CD4-positive, alpha-beta T cell (primary cell): ENCODE measurements around the gene NKAIN2. TPM values are rescaled to one million over a fixed set of nuclear protein-coding genes. Genes with fewer than 3 reads are reported as not detected.

Experiments
- ATAC-seq: fragments of 200-7000 bp; cut with Tn5 transposase; one replicate; pipeline ENCODE4 v1.10.0; 2022; ENCODE audit warnings: mild to moderate bottlenecking; ENCODE audit not compliant: poor library complexity
- CTCF ChIA-PET: fragments of 350-600 bp; sonication (Branson Sonifier 250); formaldehyde crosslinking; loops from one replicate; lab custom pipeline; 2021; ENCODE audit warnings: antibody characterized with exemption, inconsistent platforms; lab: Charles Lee
- POLR2A ChIA-PET: fragments of 350-600 bp; sonication (Branson Sonifier 250); formaldehyde crosslinking; loops from one replicate; lab custom pipeline; 2021; ENCODE audit warnings: antibody characterized with exemption, inconsistent platforms; lab: Charles Lee
- DNase-seq, 14 experiments: peaks; one replicate each; pipeline ENCODE4 v3.0.0-alpha.2; 2013 to 2020; ENCODE audit warnings: mixed read lengths in 2 of 14
- H3K27ac ChIP-seq, 2 donors: one replicate each; pipeline versions ENCODE4 v1.5.1 to v1.7.0; 2013; ENCODE audit warnings: low read length in 2 of 2, low read depth in 1 of 2, mild to moderate bottlenecking in 1 of 2
- H3K27me3 ChIP-seq, 2 experiments: 1 replicate in 1 of 2; 2 replicates in 1 of 2; pipeline versions ENCODE4 v1.6.1 to v1.7.0; 2013; ENCODE audit warnings: low read length in 2 of 2, control low read depth in 1 of 2, mild to moderate bottlenecking in 1 of 2, moderate library complexity in 1 of 2; ENCODE audit not compliant: insufficient read depth in 2 of 2, control insufficient read depth in 1 of 2
- H3K36me3 ChIP-seq: one replicate; pipeline ENCODE4 v1.6.1; 2013; ENCODE audit warnings: low read length, control low read depth; ENCODE audit not compliant: insufficient read depth
- H3K4me1 ChIP-seq: one replicate; pipeline ENCODE4 v1.6.1; 2013; ENCODE audit warnings: low read length, control low read depth; ENCODE audit not compliant: insufficient read depth
- H3K4me3 ChIP-seq: one replicate; pipeline ENCODE4 v1.5.1; 2013; ENCODE audit warnings: mild to moderate bottlenecking, low read length, moderate library complexity
- H3K9me3 ChIP-seq, 2 experiments: 1 replicate in 1 of 2; 2 replicates in 1 of 2; pipeline versions ENCODE4 v1.6.1 to v1.7.0; 2013; ENCODE audit warnings: low read length in 2 of 2, mild to moderate bottlenecking in 2 of 2, control low read depth in 1 of 2, moderate library complexity in 1 of 2; ENCODE audit not compliant: control insufficient read depth in 1 of 2, insufficient read depth in 1 of 2
- H3K27ac Mint-ChIP-seq: one replicate; pipeline ENCODE4 v1.8.0; 2020; ENCODE audit warnings: mixed read lengths
- H3K27me3 Mint-ChIP-seq: one replicate; pipeline ENCODE4 v1.8.0; 2021; ENCODE audit warnings: mixed read lengths
- H3K36me3 Mint-ChIP-seq: one replicate; pipeline ENCODE4 v1.8.0; 2021; ENCODE audit warnings: low read depth, mixed read lengths
- H3K4me1 Mint-ChIP-seq: one replicate; pipeline ENCODE4 v1.8.0; 2021; ENCODE audit warnings: low read depth, mixed read lengths
- H3K4me3 Mint-ChIP-seq: one replicate; pipeline ENCODE4 v1.8.0; 2020; ENCODE audit warnings: mild to moderate bottlenecking, mixed read lengths
- H3K9me3 Mint-ChIP-seq: one replicate; pipeline ENCODE4 v1.8.0; 2020; ENCODE audit warnings: mixed read lengths
- intact Hi-C, 2 experiments: fragments of 100-400 bp; cut with DNase I in 1 of 2; cut with micrococcal nuclease in 1 of 2; formaldehyde crosslinking; loops; one replicate each; pipeline versions ENCODE4 v1.15.1 to v1.9.0; 2023 to 2025; cut with DNase I, micrococcal nuclease
- total RNA-seq, 174 experiments: library from RNA in 2 of 174; stranded (reverse) in 2 of 174; gene quantifications; one replicate each; pipeline ENCODE4 v1.2.3 and lab custom pipeline; 2021 to 2026
- TF ChIP-seq, protein P1 (sequence below): fragments of 200-600 bp; IDR thresholded peaks from one replicate; pipeline ENCODE4 v1.8.0; 2022; ENCODE audit warnings: antibody characterized with exemption, mild to moderate bottlenecking

The NKAIN2 gene
- total RNA-seq, 2 experiments from 2014 or later = not detected

DNA sequence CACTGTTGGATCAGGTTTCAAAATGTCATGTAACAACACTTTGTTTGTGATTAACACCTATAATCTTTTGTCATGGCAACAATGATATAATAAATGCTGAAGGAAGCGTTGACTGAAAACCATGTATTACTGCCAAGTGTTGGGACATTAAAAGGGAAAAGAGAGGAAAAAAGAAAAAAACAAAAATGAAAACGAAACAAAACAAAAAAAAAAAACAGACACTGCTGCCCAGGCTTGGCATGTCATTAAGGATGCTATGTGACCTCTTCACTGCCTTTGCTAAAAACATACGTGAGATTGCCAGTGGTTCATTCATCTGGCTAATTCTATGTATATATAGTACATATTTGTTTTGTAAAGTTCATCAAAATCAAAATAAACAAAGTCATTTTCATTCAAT, 641.9 kb downstream of the NKAIN2 start:
- Mint-ChIP-seq H3K9me3 (no peaks in the 10 kb centered on the region), H3K27me3 (no peaks in the 10 kb centered on the region), H3K4me3 (no peak overlapping the region), H3K4me1 (no peaks in the 10 kb centered on the region), H3K36me3 (no peaks in the 10 kb centered on the region), H3K27ac (no peak overlapping the region)
- POLR2A ChIA-PET = no interaction called here
- DNase-seq (no peak), ATAC-seq (no peak)
- H3K36me3 ChIP-seq = no peaks in the 10 kb centered on the region
- no peaks in the 10 kb centered on the region for H3K4me1 ChIP-seq
- no peaks in the 10 kb centered on the region for H3K27me3 ChIP-seq
- CTCF ChIA-PET = no interaction called here
- intact Hi-C loops = no loop called here
- no peak overlapping the region for H3K4me3 ChIP-seq
- H3K27ac ChIP-seq = no peak overlapping the region
- H3K9me3 ChIP-seq = no peaks in the 10 kb centered on the region
- TF ChIP-seq, protein P1, sequence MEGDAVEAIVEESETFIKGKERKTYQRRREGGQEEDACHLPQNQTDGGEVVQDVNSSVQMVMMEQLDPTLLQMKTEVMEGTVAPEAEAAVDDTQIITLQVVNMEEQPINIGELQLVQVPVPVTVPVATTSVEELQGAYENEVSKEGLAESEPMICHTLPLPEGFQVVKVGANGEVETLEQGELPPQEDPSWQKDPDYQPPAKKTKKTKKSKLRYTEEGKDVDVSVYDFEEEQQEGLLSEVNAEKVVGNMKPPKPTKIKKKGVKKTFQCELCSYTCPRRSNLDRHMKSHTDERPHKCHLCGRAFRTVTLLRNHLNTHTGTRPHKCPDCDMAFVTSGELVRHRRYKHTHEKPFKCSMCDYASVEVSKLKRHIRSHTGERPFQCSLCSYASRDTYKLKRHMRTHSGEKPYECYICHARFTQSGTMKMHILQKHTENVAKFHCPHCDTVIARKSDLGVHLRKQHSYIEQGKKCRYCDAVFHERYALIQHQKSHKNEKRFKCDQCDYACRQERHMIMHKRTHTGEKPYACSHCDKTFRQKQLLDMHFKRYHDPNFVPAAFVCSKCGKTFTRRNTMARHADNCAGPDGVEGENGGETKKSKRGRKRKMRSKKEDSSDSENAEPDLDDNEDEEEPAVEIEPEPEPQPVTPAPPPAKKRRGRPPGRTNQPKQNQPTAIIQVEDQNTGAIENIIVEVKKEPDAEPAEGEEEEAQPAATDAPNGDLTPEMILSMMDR = no peak

DNA sequence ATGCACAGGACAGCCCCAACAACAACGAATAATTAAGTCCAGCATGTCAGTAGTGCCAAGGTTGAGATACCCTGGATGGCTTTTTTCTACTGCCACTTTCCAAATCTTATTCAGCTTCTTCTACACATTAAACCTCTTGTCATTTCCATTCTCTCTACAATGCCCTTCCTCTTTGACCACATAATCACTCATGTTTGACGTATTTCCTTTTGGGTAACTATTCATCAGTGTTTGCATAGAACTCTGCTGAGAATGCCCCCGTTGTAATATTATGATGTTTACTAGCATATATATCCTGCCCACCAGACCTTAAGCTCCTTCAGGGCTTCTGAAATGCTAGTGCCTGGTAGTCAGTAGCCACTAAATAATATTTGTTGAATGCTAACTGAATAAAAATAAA, 643.3 kb downstream of the NKAIN2 start:
- Histone ChIP-seq H3K4me3 (no peak overlapping the region), H3K36me3 (no peaks in the 10 kb centered on the region), H3K4me1 (no peaks in the 10 kb centered on the region), H3K27ac (no peak overlapping the region), H3K27me3 (no peaks in the 10 kb centered on the region), H3K9me3 (no peaks in the 10 kb centered on the region)
- Mint-ChIP-seq H3K4me1 (no peaks in the 10 kb centered on the region), H3K9me3 (no peaks in the 10 kb centered on the region), H3K4me3 (no peak overlapping the region), H3K27me3 (no peaks in the 10 kb centered on the region), H3K36me3 (no peaks in the 10 kb centered on the region), H3K27ac (no peak overlapping the region)
- ATAC-seq = no peak
- ChIA-PET POLR2A (no interaction called here), CTCF (no interaction called here)
- TF ChIP-seq, protein P1 = no peak
- DNase-seq = no peak
- intact Hi-C loops = no loop called here

DNA sequence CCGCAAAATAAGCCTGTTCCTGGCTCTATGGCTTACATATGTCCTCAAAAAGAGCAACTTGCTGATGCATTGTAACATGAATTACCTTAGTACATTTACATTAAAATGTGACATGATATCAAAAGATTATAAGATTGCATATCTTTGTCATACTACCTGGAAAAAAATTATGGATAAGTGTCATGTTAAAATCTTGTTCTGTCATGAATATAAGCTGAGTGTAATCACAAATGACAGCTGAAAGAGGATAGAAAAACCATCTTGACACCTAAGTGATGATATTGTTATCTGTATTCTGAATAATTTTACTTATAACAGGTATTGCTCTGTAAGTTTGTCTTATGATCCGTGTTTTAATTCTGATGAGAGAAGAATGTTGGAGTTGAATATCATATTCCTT, 655.6 kb downstream of the NKAIN2 start:
- H3K4me3 ChIP-seq = no peak overlapping the region
- TF ChIP-seq, protein P1 = no peak
- H3K4me1 ChIP-seq = no peaks in the 10 kb centered on the region
- H3K9me3 ChIP-seq = no peaks in the 10 kb centered on the region
- H3K27me3 Mint-ChIP-seq = no peaks in the 10 kb centered on the region
- POLR2A ChIA-PET = no interaction called here
- CTCF ChIA-PET = no interaction called here
- H3K27me3 ChIP-seq = no peaks in the 10 kb centered on the region
- no peak overlapping the region for H3K27ac ChIP-seq
- H3K36me3 Mint-ChIP-seq = no peaks in the 10 kb centered on the region
- no peaks in the 10 kb centered on the region for H3K36me3 ChIP-seq
- H3K4me1 Mint-ChIP-seq = no peaks in the 10 kb centered on the region
- intact Hi-C loops = no loop called here
- H3K4me3 Mint-ChIP-seq = no peak overlapping the region
- no peak for ATAC-seq
- DNase-seq = no peak
- H3K9me3 Mint-ChIP-seq = no peaks in the 10 kb centered on the region
- H3K27ac Mint-ChIP-seq = no peak overlapping the region
